Measurements from ENCODE around the gene ANKS1B.

ANKS1B gene

GRCh38 chr12:99686142-99686541 lies 298.6 kb downstream of the ANKS1B start:
- H3K79me2 ChIP-seq (ENCODE audit: insufficient read depth, low read depth) = no peaks in the 10 kb centered on the region
- H3K36me3 ChIP-seq (ENCODE audit: insufficient read depth) = no peaks in the 10 kb centered on the region
- H4K20me1 ChIP-seq (ENCODE audit: insufficient read depth) = no peaks in the 10 kb centered on the region
- no peak overlapping the region for H2AFZ ChIP-seq (ENCODE audit: low read depth)
- no peak overlapping the region for H3K4me3 ChIP-seq (IDR thresholded peaks at IDR 0.05; ENCODE audit: insufficient read depth, low read depth, low read length)
- TF ChIP-seq, protein P1, sequence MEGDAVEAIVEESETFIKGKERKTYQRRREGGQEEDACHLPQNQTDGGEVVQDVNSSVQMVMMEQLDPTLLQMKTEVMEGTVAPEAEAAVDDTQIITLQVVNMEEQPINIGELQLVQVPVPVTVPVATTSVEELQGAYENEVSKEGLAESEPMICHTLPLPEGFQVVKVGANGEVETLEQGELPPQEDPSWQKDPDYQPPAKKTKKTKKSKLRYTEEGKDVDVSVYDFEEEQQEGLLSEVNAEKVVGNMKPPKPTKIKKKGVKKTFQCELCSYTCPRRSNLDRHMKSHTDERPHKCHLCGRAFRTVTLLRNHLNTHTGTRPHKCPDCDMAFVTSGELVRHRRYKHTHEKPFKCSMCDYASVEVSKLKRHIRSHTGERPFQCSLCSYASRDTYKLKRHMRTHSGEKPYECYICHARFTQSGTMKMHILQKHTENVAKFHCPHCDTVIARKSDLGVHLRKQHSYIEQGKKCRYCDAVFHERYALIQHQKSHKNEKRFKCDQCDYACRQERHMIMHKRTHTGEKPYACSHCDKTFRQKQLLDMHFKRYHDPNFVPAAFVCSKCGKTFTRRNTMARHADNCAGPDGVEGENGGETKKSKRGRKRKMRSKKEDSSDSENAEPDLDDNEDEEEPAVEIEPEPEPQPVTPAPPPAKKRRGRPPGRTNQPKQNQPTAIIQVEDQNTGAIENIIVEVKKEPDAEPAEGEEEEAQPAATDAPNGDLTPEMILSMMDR (conservative IDR thresholded peaks at IDR 0.05; ENCODE audit: low read depth, low read length) = no peak
- H3K27ac ChIP-seq = no peak overlapping the region
- H3K4me1 ChIP-seq (ENCODE audit: low read depth, poor library complexity, severe bottlenecking) = no peaks in the 10 kb centered on the region
- H3K27me3 ChIP-seq (ENCODE audit: insufficient read depth, low read depth) = no peaks in the 10 kb centered on the region
- no peak overlapping the region for H3K4me2 ChIP-seq
- H3K9ac ChIP-seq = no peak overlapping the region

DNA sequence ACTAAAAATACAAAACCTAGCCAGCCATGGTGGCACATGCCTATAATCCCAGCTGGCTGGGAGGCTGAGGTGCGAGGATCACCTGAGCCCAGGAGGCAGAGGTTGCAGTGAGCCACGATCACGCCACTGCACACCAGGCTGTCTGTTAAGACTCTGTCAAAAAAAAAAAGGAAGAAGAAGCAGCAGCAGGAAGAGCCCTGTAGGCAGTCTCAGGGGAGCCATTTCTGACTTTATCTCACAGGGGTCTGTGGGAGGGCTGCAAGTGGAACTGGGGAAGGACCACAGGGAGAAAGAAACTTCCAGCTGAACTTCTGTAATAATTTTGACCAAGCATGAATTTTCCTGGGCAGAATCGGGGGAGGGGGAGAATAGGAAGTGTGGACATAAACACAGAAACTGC lies 304.5 kb downstream of the ANKS1B start:
- Histone ChIP-seq H3K4me2 (no peak overlapping the region), H3K9ac (no peak overlapping the region), H2AFZ (ENCODE audit: low read depth) (no peak overlapping the region), H3K4me3 (IDR thresholded peaks at IDR 0.05; ENCODE audit: insufficient read depth, low read depth, low read length) (no peak overlapping the region), H3K36me3 (ENCODE audit: insufficient read depth) (no peaks in the 10 kb centered on the region), H3K4me1 (ENCODE audit: low read depth, poor library complexity, severe bottlenecking) (no peaks in the 10 kb centered on the region), H3K27ac (no peak overlapping the region), H3K27me3 (ENCODE audit: insufficient read depth, low read depth) (no peaks in the 10 kb centered on the region), H4K20me1 (ENCODE audit: insufficient read depth) (no peaks in the 10 kb centered on the region), H3K79me2 (ENCODE audit: insufficient read depth, low read depth) (no peaks in the 10 kb centered on the region)
- TF ChIP-seq, protein P1 (conservative IDR thresholded peaks at IDR 0.05; ENCODE audit: low read depth, low read length) = no peak

DNA sequence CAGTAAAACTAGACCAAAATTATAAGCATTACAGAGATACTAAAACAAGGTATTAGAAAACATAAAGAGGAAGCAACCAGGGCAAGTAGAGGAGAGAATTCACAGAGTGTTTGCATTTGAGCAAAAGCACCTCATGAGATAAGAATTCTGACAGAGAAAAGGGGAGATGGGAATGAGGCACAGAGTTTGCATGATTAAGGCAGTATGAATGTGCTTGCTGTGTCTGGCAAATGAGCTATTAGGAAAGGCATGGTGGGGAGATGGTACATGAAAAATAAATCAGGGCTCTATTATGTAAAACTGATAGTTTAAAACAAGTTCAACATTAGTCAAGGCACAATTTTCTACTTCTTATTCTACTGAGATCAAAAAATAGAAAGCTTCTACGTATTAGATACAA lies 314.1 kb downstream of the ANKS1B start:
- H3K27me3 ChIP-seq (ENCODE audit: insufficient read depth, low read depth) = no peaks in the 10 kb centered on the region
- no peak overlapping the region for H3K4me3 ChIP-seq (IDR thresholded peaks at IDR 0.05; ENCODE audit: insufficient read depth, low read depth, low read length)
- H3K9ac ChIP-seq = no peak overlapping the region
- TF ChIP-seq, protein P1 (conservative IDR thresholded peaks at IDR 0.05; ENCODE audit: low read depth, low read length) = no peak
- no peak overlapping the region for H2AFZ ChIP-seq (ENCODE audit: low read depth)
- no peaks in the 10 kb centered on the region for H3K4me1 ChIP-seq (ENCODE audit: low read depth, poor library complexity, severe bottlenecking)
- H3K36me3 ChIP-seq (ENCODE audit: insufficient read depth) = no peaks in the 10 kb centered on the region
- no peak overlapping the region for H3K27ac ChIP-seq
- H3K4me2 ChIP-seq = no peak overlapping the region
- H3K79me2 ChIP-seq (ENCODE audit: insufficient read depth, low read depth) = no peaks in the 10 kb centered on the region
- no peaks in the 10 kb centered on the region for H4K20me1 ChIP-seq (ENCODE audit: insufficient read depth)

- no peak overlapping the region for H3K4me3 ChIP-seq (IDR thresholded peaks at IDR 0.05; ENCODE audit: insufficient read depth, low read depth, low read length)
- no peak overlapping the region for H3K4me2 ChIP-seq
- no peak overlapping the region for H2AFZ ChIP-seq (ENCODE audit: low read depth)
- TF ChIP-seq, protein P1 (conservative IDR thresholded peaks at IDR 0.05; ENCODE audit: low read depth, low read length) = no peak
- H3K36me3 ChIP-seq (ENCODE audit: insufficient read depth) = no peaks in the 10 kb centered on the region
- no peak overlapping the region for H3K9ac ChIP-seq
- H3K27ac ChIP-seq = no peak overlapping the region
- H3K79me2 ChIP-seq (ENCODE audit: insufficient read depth, low read depth) = no peaks in the 10 kb centered on the region
- H3K4me1 ChIP-seq (ENCODE audit: low read depth, poor library complexity, severe bottlenecking) = peaks cover 6% of the 10 kb centered on the region
- no peaks in the 10 kb centered on the region for H3K27me3 ChIP-seq (ENCODE audit: insufficient read depth, low read depth)
- H4K20me1 ChIP-seq (ENCODE audit: insufficient read depth) = no peaks in the 10 kb centered on the region
Observed at GRCh38 chr12:99658671-99659349, 325.9 kb downstream of the ANKS1B start.
